Measurements from ENCODE around the gene BMPR1A. TPM values are rescaled to one million over a fixed set of nuclear protein-coding genes. Genes with fewer than 3 reads are reported as not detected.

The BMPR1A gene
- total and polyA plus RNA-seq, 4 donors: 2.2 to 16.0 (median 8.9) TPM

DNA sequence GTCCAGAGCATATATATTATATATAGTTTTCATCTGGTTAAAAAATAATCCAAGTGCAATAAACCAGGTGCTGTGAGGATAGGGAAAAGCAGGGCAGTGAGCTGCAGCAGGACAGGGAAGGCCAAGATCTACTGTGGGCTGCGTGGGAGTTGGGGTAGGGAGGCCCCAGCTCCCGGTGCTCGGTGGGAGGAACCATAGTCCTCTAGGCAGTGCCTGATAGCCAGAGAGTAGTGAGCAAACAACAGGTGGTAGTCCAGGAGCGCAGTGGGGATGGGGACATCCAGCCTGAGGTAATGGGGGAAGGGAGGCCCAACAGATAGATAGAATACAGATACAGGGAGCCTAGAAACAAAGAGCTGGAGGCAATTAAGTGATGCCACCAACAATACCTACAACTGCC lies 4.1 kb upstream of the BMPR1A start:
- WGBS: 85% methylated on average over 4 of the region's 4 CpGs
- no peak overlapping the region for H3K4me3 ChIP-seq (ENCODE audit: low read depth in 1 of 3, low read length in 3 of 3)
- H3K27me3 ChIP-seq (ENCODE audit: control insufficient read depth in 4 of 4, insufficient read depth in 4 of 4, low read length in 3 of 4): peaks cover 0 to 3% (median 0%) of the 10 kb centered on the region in 4 donors
- H3K9me3 ChIP-seq (ENCODE audit: control insufficient read depth in 4 of 4, low read length in 3 of 4): no peaks in the 10 kb centered on the region
- DNase-seq (ENCODE audit: low spot score): no peak
- H3K9ac ChIP-seq (ENCODE audit: low read depth in 1 of 2, low read length in 2 of 2): no peak overlapping the region
- TF ChIP-seq, protein P1, sequence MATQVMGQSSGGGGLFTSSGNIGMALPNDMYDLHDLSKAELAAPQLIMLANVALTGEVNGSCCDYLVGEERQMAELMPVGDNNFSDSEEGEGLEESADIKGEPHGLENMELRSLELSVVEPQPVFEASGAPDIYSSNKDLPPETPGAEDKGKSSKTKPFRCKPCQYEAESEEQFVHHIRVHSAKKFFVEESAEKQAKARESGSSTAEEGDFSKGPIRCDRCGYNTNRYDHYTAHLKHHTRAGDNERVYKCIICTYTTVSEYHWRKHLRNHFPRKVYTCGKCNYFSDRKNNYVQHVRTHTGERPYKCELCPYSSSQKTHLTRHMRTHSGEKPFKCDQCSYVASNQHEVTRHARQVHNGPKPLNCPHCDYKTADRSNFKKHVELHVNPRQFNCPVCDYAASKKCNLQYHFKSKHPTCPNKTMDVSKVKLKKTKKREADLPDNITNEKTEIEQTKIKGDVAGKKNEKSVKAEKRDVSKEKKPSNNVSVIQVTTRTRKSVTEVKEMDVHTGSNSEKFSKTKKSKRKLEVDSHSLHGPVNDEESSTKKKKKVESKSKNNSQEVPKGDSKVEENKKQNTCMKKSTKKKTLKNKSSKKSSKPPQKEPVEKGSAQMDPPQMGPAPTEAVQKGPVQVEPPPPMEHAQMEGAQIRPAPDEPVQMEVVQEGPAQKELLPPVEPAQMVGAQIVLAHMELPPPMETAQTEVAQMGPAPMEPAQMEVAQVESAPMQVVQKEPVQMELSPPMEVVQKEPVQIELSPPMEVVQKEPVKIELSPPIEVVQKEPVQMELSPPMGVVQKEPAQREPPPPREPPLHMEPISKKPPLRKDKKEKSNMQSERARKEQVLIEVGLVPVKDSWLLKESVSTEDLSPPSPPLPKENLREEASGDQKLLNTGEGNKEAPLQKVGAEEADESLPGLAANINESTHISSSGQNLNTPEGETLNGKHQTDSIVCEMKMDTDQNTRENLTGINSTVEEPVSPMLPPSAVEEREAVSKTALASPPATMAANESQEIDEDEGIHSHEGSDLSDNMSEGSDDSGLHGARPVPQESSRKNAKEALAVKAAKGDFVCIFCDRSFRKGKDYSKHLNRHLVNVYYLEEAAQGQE (IDR thresholded peaks at IDR 0.05): no peak
- no peak for TF ChIP-seq FOXA1 (IDR thresholded peaks at IDR 0.05)
- TF ChIP-seq NR2F2 (IDR thresholded peaks at IDR 0.05): no peak
- TF ChIP-seq FOXA2 (IDR thresholded peaks at IDR 0.05): no peak
- no peak for TF ChIP-seq HNF4G (IDR thresholded peaks at IDR 0.05)
- no peak for TF ChIP-seq HNF4A (conservative IDR thresholded peaks at IDR 0.05)
- TF ChIP-seq RXRA (IDR thresholded peaks at IDR 0.05): no peak
- no peak for TF ChIP-seq YY1 (IDR thresholded peaks at IDR 0.05)
- TF ChIP-seq, protein P2, sequence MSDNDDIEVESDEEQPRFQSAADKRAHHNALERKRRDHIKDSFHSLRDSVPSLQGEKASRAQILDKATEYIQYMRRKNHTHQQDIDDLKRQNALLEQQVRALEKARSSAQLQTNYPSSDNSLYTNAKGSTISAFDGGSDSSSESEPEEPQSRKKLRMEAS (IDR thresholded peaks at IDR 0.05): no peak
- TF ChIP-seq JUND (IDR thresholded peaks at IDR 0.05): no peak
- TF ChIP-seq SP1 (IDR thresholded peaks at IDR 0.05): no peak
- TF ChIP-seq GABPA (IDR thresholded peaks at IDR 0.05 in 1 of 2, conservative IDR thresholded peaks at IDR 0.05 in 1 of 2): no peak
- TF ChIP-seq, protein P3, sequence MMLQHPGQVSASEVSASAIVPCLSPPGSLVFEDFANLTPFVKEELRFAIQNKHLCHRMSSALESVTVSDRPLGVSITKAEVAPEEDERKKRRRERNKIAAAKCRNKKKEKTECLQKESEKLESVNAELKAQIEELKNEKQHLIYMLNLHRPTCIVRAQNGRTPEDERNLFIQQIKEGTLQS (IDR thresholded peaks at IDR 0.05): no peak
- no peak for TF ChIP-seq TAF1 (conservative IDR thresholded peaks at IDR 0.05)
- TF ChIP-seq, protein P4, sequence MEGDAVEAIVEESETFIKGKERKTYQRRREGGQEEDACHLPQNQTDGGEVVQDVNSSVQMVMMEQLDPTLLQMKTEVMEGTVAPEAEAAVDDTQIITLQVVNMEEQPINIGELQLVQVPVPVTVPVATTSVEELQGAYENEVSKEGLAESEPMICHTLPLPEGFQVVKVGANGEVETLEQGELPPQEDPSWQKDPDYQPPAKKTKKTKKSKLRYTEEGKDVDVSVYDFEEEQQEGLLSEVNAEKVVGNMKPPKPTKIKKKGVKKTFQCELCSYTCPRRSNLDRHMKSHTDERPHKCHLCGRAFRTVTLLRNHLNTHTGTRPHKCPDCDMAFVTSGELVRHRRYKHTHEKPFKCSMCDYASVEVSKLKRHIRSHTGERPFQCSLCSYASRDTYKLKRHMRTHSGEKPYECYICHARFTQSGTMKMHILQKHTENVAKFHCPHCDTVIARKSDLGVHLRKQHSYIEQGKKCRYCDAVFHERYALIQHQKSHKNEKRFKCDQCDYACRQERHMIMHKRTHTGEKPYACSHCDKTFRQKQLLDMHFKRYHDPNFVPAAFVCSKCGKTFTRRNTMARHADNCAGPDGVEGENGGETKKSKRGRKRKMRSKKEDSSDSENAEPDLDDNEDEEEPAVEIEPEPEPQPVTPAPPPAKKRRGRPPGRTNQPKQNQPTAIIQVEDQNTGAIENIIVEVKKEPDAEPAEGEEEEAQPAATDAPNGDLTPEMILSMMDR (IDR thresholded peaks at IDR 0.05; ENCODE audit: low read depth, low read length, missing input control): no peak
- no peak for TF ChIP-seq RAD21 (IDR thresholded peaks at IDR 0.05)
- no peak overlapping the region for H3K27ac ChIP-seq (ENCODE audit: low read depth in 1 of 2, low read length in 2 of 2)
- H3K36me3 ChIP-seq (ENCODE audit: control insufficient read depth in 4 of 4, insufficient read depth in 3 of 4, low read depth in 1 of 4, low read length in 3 of 4): no peaks in the 10 kb centered on the region
- peaks cover 0 to 8% (median 1%) of the 10 kb centered on the region in 4 donors for H3K4me1 ChIP-seq (ENCODE audit: control insufficient read depth in 4 of 4, insufficient read depth in 4 of 4, low read length in 3 of 4)

DNA sequence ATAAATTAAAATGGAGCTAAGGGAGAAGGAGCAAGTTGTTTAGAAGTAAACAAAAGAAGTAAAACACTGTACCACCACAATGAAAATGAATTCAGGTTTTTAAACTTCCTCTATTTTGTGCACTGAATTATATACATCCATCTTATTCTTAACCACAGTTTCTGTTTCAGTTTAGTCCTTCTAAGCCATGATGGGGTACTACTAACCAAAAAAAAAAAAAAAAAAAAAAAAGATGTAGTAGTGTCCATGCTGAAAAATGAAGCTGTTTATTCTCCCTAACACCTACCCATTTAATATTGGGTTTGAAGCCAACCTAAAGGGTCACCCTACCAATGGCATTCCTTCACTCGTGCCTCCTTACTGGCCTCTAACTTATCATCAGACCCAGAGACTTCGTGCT lies 3.4 kb upstream of the BMPR1A start:
- Histone ChIP-seq H3K27me3 (ENCODE audit: control insufficient read depth in 4 of 4, insufficient read depth in 4 of 4, low read length in 3 of 4) (peaks cover 0 to 3% (median 1%) of the 10 kb centered on the region in 4 donors), H3K9me3 (ENCODE audit: control insufficient read depth in 4 of 4, low read length in 3 of 4) (no peaks in the 10 kb centered on the region), H3K27ac (ENCODE audit: low read depth in 1 of 2, low read length in 2 of 2) (no peak overlapping the region), H3K36me3 (ENCODE audit: control insufficient read depth in 4 of 4, insufficient read depth in 3 of 4, low read depth in 1 of 4, low read length in 3 of 4) (no peaks in the 10 kb centered on the region), H3K9ac (ENCODE audit: low read depth in 1 of 2, low read length in 2 of 2) (no peak overlapping the region), H3K4me3 (ENCODE audit: low read depth in 1 of 3, low read length in 3 of 3) (no peak overlapping the region), H3K4me1 (ENCODE audit: control insufficient read depth in 4 of 4, insufficient read depth in 4 of 4, low read length in 3 of 4) (peaks cover 2 to 13% (median 4%) of the 10 kb centered on the region in 4 donors)
- TF ChIP-seq, protein P1 (IDR thresholded peaks at IDR 0.05): no peak
- TF ChIP-seq, protein P2 (IDR thresholded peaks at IDR 0.05): no peak
- TF ChIP-seq HNF4A (conservative IDR thresholded peaks at IDR 0.05) (no peak), GABPA (IDR thresholded peaks at IDR 0.05 in 1 of 2, conservative IDR thresholded peaks at IDR 0.05 in 1 of 2) (no peak), RAD21 (IDR thresholded peaks at IDR 0.05) (no peak), FOXA2 (IDR thresholded peaks at IDR 0.05) (no peak), EGR1 (IDR thresholded peaks at IDR 0.05; ENCODE audit: low read depth in 2 of 2) (no peak), SP1 (IDR thresholded peaks at IDR 0.05) (no peak), TAF1 (conservative IDR thresholded peaks at IDR 0.05) (no peak)
- TF ChIP-seq, protein P3 (IDR thresholded peaks at IDR 0.05): no peak
- WGBS: 97% methylated on average over 2 of the region's 2 CpGs
- DNase-seq (ENCODE audit: low spot score): no peak
